NAMALWA (cell line): Measurements from ENCODE around the gene ADM5.

Experiments used
- DNase-seq: peaks from one replicate; pipeline ENCODE4 v3.0.0-alpha.2; 2015; ENCODE audit warnings: low spot score

Gene ADM5

GRCh38 chr19:49689133-49690078 is at the start of gene ADM5:
Gene ADM5, plus strand, starts transcription at chr19:49689594. Its CDS starts 244 bp downstream, at chr19:49689838.
- no peak for DNase-seq

- peak; percentile 100 for DNase-seq
Measured at GRCh38 chr19:49640113-49640898, 49.1 kb upstream of the ADM5 start, which contains the start of gene RRAS. Gene RRAS, minus strand, starts transcription at chr19:49640143. Its CDS starts 45 bp downstream, at chr19:49640098.

- peak; percentile 99 for DNase-seq
Measured at GRCh38 chr19:49641688-49642491, 47.5 kb upstream of the ADM5 start, which contains the start of gene SCAF1. Gene SCAF1, plus strand, starts transcription at chr19:49642209. Its CDS starts 2,818 bp downstream, at chr19:49645027.

GRCh38 chr19:49642492-49643035 is 46.8 kb upstream of the ADM5 start:
- DNase-seq: peak; percentile 64

GRCh38 chr19:49643466-49643865 is 45.9 kb upstream of the ADM5 start:
- no peak for DNase-seq

GRCh38 chr19:49645592-49645991 is 43.8 kb upstream of the ADM5 start:
- DNase-seq: no peak

GRCh38 chr19:49645995-49646394 is 43.4 kb upstream of the ADM5 start:
- no peak for DNase-seq

GRCh38 chr19:49646586-49646985 is 42.8 kb upstream of the ADM5 start:
- DNase-seq: no peak

- no peak for DNase-seq
Measured at GRCh38 chr19:49651029-49651819, 38.2 kb upstream of the ADM5 start.

GRCh38 chr19:49651820-49652550 is 37.4 kb upstream of the ADM5 start:
- no peak for DNase-seq

GRCh38 chr19:49652551-49653465 is 36.6 kb upstream of the ADM5 start:
- no peak for DNase-seq

GRCh38 chr19:49653466-49653806 is 36.0 kb upstream of the ADM5 start:
- DNase-seq: no peak

- DNase-seq: no peak
Measured at GRCh38 chr19:49654581-49654980, 34.8 kb upstream of the ADM5 start.

- no peak for DNase-seq
Measured at GRCh38 chr19:49655570-49656455, 33.6 kb upstream of the ADM5 start.

GRCh38 chr19:49656456-49657109 is 32.8 kb upstream of the ADM5 start:
- DNase-seq: no peak

GRCh38 chr19:49657493-49658138 is 31.8 kb upstream of the ADM5 start:
- no peak for DNase-seq

- DNase-seq: no peak
Measured at GRCh38 chr19:49658139-49658517, 31.3 kb upstream of the ADM5 start.
